CD14-positive monocyte (primary cell): ENCODE measurements around the gene CSMD2. TPM values are rescaled to one million over a fixed set of nuclear protein-coding genes. Genes with fewer than 3 reads are reported as not detected.

Experiments
- DNase-seq, 3 donors: peaks; one replicate each; pipeline ENCODE4 v3.0.0-alpha.2; 2011 to 2022
- H2AFZ ChIP-seq: 2 replicates; pipeline ENCODE4 v1.6.0; 2012; ENCODE audit warnings: mild to moderate bottlenecking, low read depth, low read length, inconsistent platforms; ENCODE audit not compliant: insufficient read depth, poor library complexity, severe bottlenecking
- H3K27ac ChIP-seq, 2 donors: 1 replicate in 1 of 2; 2 replicates in 1 of 2; pipeline ENCODE4 v1.5.1; 2012 to 2013; ENCODE audit warnings: low read length in 2 of 2, control low read depth in 1 of 2, inconsistent platforms in 1 of 2, low read depth in 1 of 2, mild to moderate bottlenecking in 1 of 2
- H3K27me3 ChIP-seq, 2 donors: one replicate each; pipeline versions ENCODE4 v1.6.0 to v1.6.1; 2011 to 2013; ENCODE audit warnings: low read length in 2 of 2; ENCODE audit not compliant: control insufficient read depth in 2 of 2, insufficient read depth in 2 of 2
- H3K36me3 ChIP-seq, 2 donors: replicated peaks in 1 of 2; 1 replicate in 1 of 2; 2 replicates in 1 of 2; pipeline versions ENCODE4 v1.5.1 to v1.6.1; 2012 to 2013; ENCODE audit warnings: low read length in 2 of 2, control low read depth in 1 of 2, inconsistent platforms in 1 of 2, mild to moderate bottlenecking in 1 of 2; ENCODE audit not compliant: insufficient read depth in 2 of 2, control insufficient read depth in 1 of 2
- H3K4me1 ChIP-seq, 2 donors: 1 replicate in 1 of 2; 2 replicates in 1 of 2; pipeline versions ENCODE4 v1.5.1 to v1.6.1; 2012 to 2013; ENCODE audit warnings: low read length in 2 of 2, control low read depth in 1 of 2, inconsistent platforms in 1 of 2, mild to moderate bottlenecking in 1 of 2, moderate library complexity in 1 of 2; ENCODE audit not compliant: insufficient read depth in 2 of 2, control insufficient read depth in 1 of 2
- H3K4me2 ChIP-seq: replicated peaks from 2 replicates; pipeline ENCODE3; 2012; ENCODE audit warnings: low read length, moderate library complexity, mild to moderate bottlenecking; ENCODE audit not compliant: poor library complexity, severe bottlenecking; ENCODE audit errors: extremely low read depth
- H3K4me3 ChIP-seq, 3 experiments: fragments of 200-600 bp in 1 of 3; sonication (generic) in 1 of 3; replicated peaks in 1 of 3; 1 replicate in 2 of 3; 2 replicates in 1 of 3; pipeline ENCODE4 v1.5.1; 2011 to 2013; ENCODE audit warnings: low read length in 3 of 3, mild to moderate bottlenecking in 3 of 3, control low read depth in 2 of 3, low read depth in 2 of 3, inconsistent platforms in 1 of 3, moderate library complexity in 1 of 3
- H3K79me2 ChIP-seq: 2 replicates; pipeline ENCODE4 v1.6.0; 2012; ENCODE audit warnings: mild to moderate bottlenecking, control low read depth, inconsistent platforms, low read length, moderate library complexity; ENCODE audit not compliant: insufficient read depth
- H3K9ac ChIP-seq: 2 replicates; pipeline ENCODE4 v1.6.0; 2017; ENCODE audit warnings: low read length, mild to moderate bottlenecking; ENCODE audit not compliant: insufficient read depth, poor library complexity, severe bottlenecking
- H3K9me3 ChIP-seq, 2 donors: replicated peaks in 1 of 2; 1 replicate in 1 of 2; 2 replicates in 1 of 2; pipeline versions ENCODE4 v1.5.1 to v1.6.1; 2012 to 2013; ENCODE audit warnings: low read length in 2 of 2, control low read depth in 1 of 2; ENCODE audit not compliant: control insufficient read depth in 1 of 2, insufficient read depth in 1 of 2
- H4K20me1 ChIP-seq: 2 replicates; pipeline ENCODE4 v1.6.0; 2012; ENCODE audit warnings: mild to moderate bottlenecking, low read length, control low read depth, moderate library complexity; ENCODE audit not compliant: insufficient read depth
- H3K27ac Mint-ChIP-seq, 7 donors: one replicate each; pipeline ENCODE4 v1.8.0; 2020; ENCODE audit warnings: mild to moderate bottlenecking in 7 of 7, mixed read lengths in 7 of 7, moderate library complexity in 6 of 7, inconsistent platforms in 2 of 7
- H3K27me3 Mint-ChIP-seq, 3 donors: one replicate each; pipeline ENCODE4 v1.8.0; 2021 to 2022; ENCODE audit warnings: low read depth in 3 of 3, mild to moderate bottlenecking in 3 of 3, mixed read lengths in 3 of 3, moderate library complexity in 3 of 3, inconsistent platforms in 1 of 3
- H3K36me3 Mint-ChIP-seq, 2 donors: one replicate each; pipeline ENCODE4 v1.8.0; 2020; ENCODE audit warnings: mixed read lengths in 2 of 2, inconsistent platforms in 1 of 2, mild to moderate bottlenecking in 1 of 2
- H3K4me1 Mint-ChIP-seq: one replicate; pipeline ENCODE4 v1.8.0; 2020; ENCODE audit warnings: mild to moderate bottlenecking, mixed read lengths
- H3K4me3 Mint-ChIP-seq, 2 donors: one replicate each; pipeline ENCODE4 v1.8.0; 2020; ENCODE audit warnings: mild to moderate bottlenecking in 2 of 2, mixed read lengths in 2 of 2, moderate library complexity in 1 of 2
- H3K9me3 Mint-ChIP-seq, 7 donors: one replicate each; pipeline ENCODE4 v1.8.0; 2020 to 2022; ENCODE audit warnings: mixed read lengths in 7 of 7, mild to moderate bottlenecking in 6 of 7, moderate library complexity in 6 of 7, inconsistent platforms in 2 of 7
- WGBS: methylation state at CpG from one replicate; pipeline ENCODE4 v1.1.5; 2013; ENCODE audit warnings: missing lambda C conversion rate; ENCODE audit not compliant: insufficient coverage; 5-methylcytosine and 5-hydroxymethylcytosine counted together
- intact Hi-C, 2 donors: fragments of 100-400 bp; cut with micrococcal nuclease; formaldehyde crosslinking; loops; one replicate each; pipeline versions ENCODE4 v1.15.0 to v1.15.1; 2023
- polyA plus RNA-seq, 3 donors: library from polyadenylated mRNA; depleted of rRNA in 1 of 3; unstranded in 2 of 3; stranded (reverse) in 1 of 3; fragments of 300-500 nt in 2 of 3; fragments of >200 nt in 1 of 3; fragmentation: Illumina TruSeq in 2 of 3; gene quantifications; 1 replicate in 2 of 3; 2 replicates in 1 of 3; pipeline ENCODE4 v1.2.3, GENCODE V29; 2012 to 2021
- TF ChIP-seq, protein P1 (sequence below): fragments of 200-600 bp; IDR thresholded peaks from one replicate; pipeline ENCODE4 v1.8.0; 2022; ENCODE audit warnings: antibody characterized with exemption, mild to moderate bottlenecking

CSMD2 gene
- polyA plus RNA-seq, 3 donors: 0.04 TPM; not detected in 2

DNA sequence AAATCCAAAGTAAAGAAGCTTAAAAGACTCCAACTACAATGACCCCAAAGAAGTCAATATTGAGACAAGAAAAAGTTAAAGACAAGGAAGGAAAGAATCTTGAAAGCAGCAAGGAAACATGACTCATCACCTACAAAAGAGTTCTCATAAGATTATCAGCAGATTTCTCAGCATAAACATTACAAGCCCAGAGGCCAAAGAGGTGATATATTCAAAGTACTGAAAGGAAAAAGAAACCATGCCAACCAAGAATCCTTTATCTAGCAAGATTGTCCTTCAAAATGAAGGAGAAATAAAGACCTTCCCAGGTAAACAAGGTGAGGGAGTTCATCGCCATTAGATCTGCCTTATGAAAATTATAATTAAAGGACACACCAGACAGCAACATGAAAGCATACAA, 49.8 kb downstream of the CSMD2 start:
- Mint-ChIP-seq H3K27me3 (peaks cover 0 to 1% (median 0%) of the 10 kb centered on the region in 3 donors), H3K4me3 (no peak overlapping the region), H3K27ac (no peak overlapping the region), H3K9me3 (peaks cover 3 to 21% (median 12%) of the 10 kb centered on the region in 7 donors), H3K4me1 (no peaks in the 10 kb centered on the region), H3K36me3 (no peaks in the 10 kb centered on the region)
- Histone ChIP-seq H3K27ac (no peak overlapping the region), H3K36me3 (no peaks in the 10 kb centered on the region), H3K4me3 (no peak overlapping the region), H3K27me3 (no peaks in the 10 kb centered on the region), H3K9ac (no peak overlapping the region), H4K20me1 (no peaks in the 10 kb centered on the region), H3K4me2 (no peak overlapping the region), H3K9me3 (peaks cover 0 to 15% of the 10 kb centered on the region in 2 donors), H3K79me2 (no peaks in the 10 kb centered on the region), H3K4me1 (no peaks in the 10 kb centered on the region), H2AFZ (no peak overlapping the region)
- TF ChIP-seq, protein P1, sequence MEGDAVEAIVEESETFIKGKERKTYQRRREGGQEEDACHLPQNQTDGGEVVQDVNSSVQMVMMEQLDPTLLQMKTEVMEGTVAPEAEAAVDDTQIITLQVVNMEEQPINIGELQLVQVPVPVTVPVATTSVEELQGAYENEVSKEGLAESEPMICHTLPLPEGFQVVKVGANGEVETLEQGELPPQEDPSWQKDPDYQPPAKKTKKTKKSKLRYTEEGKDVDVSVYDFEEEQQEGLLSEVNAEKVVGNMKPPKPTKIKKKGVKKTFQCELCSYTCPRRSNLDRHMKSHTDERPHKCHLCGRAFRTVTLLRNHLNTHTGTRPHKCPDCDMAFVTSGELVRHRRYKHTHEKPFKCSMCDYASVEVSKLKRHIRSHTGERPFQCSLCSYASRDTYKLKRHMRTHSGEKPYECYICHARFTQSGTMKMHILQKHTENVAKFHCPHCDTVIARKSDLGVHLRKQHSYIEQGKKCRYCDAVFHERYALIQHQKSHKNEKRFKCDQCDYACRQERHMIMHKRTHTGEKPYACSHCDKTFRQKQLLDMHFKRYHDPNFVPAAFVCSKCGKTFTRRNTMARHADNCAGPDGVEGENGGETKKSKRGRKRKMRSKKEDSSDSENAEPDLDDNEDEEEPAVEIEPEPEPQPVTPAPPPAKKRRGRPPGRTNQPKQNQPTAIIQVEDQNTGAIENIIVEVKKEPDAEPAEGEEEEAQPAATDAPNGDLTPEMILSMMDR: no peak
- no CpG with 5 or more reads among the region's 1 CpG for WGBS
- no peak for DNase-seq
- intact Hi-C loops: no loop called here

DNA sequence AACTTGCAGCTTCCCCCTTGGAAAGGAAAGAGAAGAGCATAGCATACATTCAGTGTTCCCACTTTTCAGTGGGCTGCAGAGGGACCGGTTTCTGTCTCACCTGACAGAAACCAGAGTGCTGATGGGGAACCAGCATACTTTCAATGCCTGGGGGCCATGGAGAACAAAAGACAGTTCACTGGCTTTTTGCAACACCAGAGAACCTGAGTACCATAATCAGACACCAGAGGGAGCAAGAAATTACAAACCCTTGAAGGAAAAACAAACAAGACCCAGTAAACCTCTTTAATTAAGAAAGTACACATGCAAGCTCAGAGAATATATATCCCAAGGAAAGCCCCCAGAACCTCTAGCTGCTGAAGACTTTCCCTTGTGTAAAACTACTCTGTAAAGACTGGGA, 51.1 kb downstream of the CSMD2 start:
- H3K4me2 ChIP-seq: no peak overlapping the region
- H3K9me3 Mint-ChIP-seq: peaks cover 3 to 20% (median 11%) of the 10 kb centered on the region in 7 donors
- H3K27me3 ChIP-seq: no peaks in the 10 kb centered on the region
- H3K4me1 Mint-ChIP-seq: no peaks in the 10 kb centered on the region
- H3K9ac ChIP-seq: no peak overlapping the region
- no peak for DNase-seq
- no peak overlapping the region for H2AFZ ChIP-seq
- H3K27me3 Mint-ChIP-seq: peaks cover 0 to 1% (median 0%) of the 10 kb centered on the region in 3 donors
- H3K27ac ChIP-seq: no peak overlapping the region
- no peak overlapping the region for H3K4me3 Mint-ChIP-seq
- no peaks in the 10 kb centered on the region for H3K79me2 ChIP-seq
- H3K36me3 Mint-ChIP-seq: no peaks in the 10 kb centered on the region
- H4K20me1 ChIP-seq: no peaks in the 10 kb centered on the region
- H3K9me3 ChIP-seq: peaks cover 0 to 15% of the 10 kb centered on the region in 2 donors
- H3K27ac Mint-ChIP-seq: no peak overlapping the region
- TF ChIP-seq, protein P1: no peak
- intact Hi-C loops: no loop called here
- H3K4me3 ChIP-seq: no peak overlapping the region
- H3K4me1 ChIP-seq: no peaks in the 10 kb centered on the region
- 71% methylated on average over 1 of the region's 1 CpG for whole genome bisulfite sequencing
- no peaks in the 10 kb centered on the region for H3K36me3 ChIP-seq
